Upper lobe of right lung (tissue), 1 donor: ENCODE results near the gene POLR1A. TPM values are rescaled to one million over a fixed set of nuclear protein-coding genes. Genes with fewer than 3 reads are reported as not detected.

ENCODE experiments used
- ATAC-seq: fragments of 200-7000 bp; cut with Tn5 transposase; one replicate; pipeline ENCODE4 v1.9.1; 2020; ENCODE audit warnings: mild to moderate bottlenecking, moderate library complexity
- DNase-seq: peaks from one replicate; pipeline ENCODE4 v3.0.0-alpha.2; 2020
- H3K27ac ChIP-seq: fragments of 200-600 bp; one replicate; pipeline ENCODE4 v1.8.0; 2022
- H3K27me3 ChIP-seq: fragments of 200-600 bp; one replicate; pipeline ENCODE4 v1.8.0; 2022; ENCODE audit warnings: mild to moderate bottlenecking
- H3K36me3 ChIP-seq: fragments of 200-600 bp; one replicate; pipeline ENCODE4 v1.8.0; 2022
- H3K4me1 ChIP-seq: fragments of 200-600 bp; one replicate; pipeline ENCODE4 v1.8.0; 2022
- H3K4me3 ChIP-seq: fragments of 200-600 bp; one replicate; pipeline ENCODE4 v1.8.0; 2022; ENCODE audit warnings: mild to moderate bottlenecking
- H3K9me3 ChIP-seq: fragments of 200-600 bp; one replicate; pipeline ENCODE4 v1.8.0; 2022
- intact Hi-C: fragments of 100-400 bp; cut with DNase I; formaldehyde crosslinking; loops from one replicate; pipeline ENCODE4 v1.11.0; 2022
- long read RNA-seq: library from polyadenylated mRNA; unstranded; transcript quantifications from one replicate; pipeline ENCODE4 v2.0.0, GENCODE V29; 2021
- total RNA-seq: library from RNA; stranded (reverse); fragmentation: NEBNext Ultra II Directional; extraction: Animal tissue kit (Norgen Biotek cat#: 25700); gene quantifications from one replicate; pipeline ENCODE4 v1.2.1, GENCODE V29; 2021
- TF ChIP-seq, protein P1 (sequence below): fragments of 200-600 bp; IDR thresholded peaks from one replicate; pipeline ENCODE4 v1.8.0; 2022; ENCODE audit warnings: antibody characterized with exemption
- donor health status: DM: no; HTN: yes; CAD: no; lungs with severe emphysema.

Gene POLR1A
- 26.6 TPM for total RNA-seq
- long read RNA-seq, partial matches to known transcripts = 19 of 27 reads
- long read RNA-seq, other reads (novel, unspliced or antisense) = 8 of 27 reads

DNA sequence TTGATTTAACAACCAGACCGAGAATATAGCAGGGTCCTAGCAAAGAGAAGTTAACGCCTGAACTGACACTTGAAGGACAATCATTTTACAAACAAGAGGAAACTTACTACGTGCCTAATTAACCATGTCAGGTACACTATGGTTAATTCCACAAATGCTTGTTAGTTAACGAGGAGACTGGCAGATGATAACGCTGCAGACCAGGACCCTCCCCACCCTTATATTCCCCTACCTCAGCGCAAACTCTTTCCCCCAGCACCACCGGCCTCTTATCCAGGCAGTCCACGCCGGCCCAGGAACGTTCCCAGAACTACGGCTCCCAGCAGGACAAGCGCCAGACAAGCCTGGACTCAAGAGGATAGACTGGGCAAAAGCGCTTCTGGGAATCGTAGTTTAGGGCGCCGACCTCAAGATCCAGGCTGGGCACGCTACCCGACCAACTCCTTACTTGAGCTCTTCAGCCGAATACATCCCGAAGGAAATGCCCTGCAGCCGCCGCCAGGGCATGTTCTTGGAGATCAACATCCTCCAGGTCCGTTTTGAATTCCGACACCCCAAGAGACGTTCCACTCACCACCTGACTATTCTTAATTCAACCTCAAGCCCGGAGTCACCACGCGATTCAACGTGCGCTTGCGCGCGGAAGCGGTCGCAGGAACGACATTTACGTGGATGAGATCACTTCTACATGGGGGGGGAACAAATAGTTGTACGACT lies at the start of gene POLR1A:
TSS of gene POLR1A (minus strand) at position 635 of the 717 bp plus-strand sequence. CDS start at position 525, 110 bp downstream.
- intact Hi-C loops = no loop called here
- peaks cover 25% of the 10 kb centered on the region for H3K4me1 ChIP-seq
- DNase-seq = peak; percentile 92

DNA sequence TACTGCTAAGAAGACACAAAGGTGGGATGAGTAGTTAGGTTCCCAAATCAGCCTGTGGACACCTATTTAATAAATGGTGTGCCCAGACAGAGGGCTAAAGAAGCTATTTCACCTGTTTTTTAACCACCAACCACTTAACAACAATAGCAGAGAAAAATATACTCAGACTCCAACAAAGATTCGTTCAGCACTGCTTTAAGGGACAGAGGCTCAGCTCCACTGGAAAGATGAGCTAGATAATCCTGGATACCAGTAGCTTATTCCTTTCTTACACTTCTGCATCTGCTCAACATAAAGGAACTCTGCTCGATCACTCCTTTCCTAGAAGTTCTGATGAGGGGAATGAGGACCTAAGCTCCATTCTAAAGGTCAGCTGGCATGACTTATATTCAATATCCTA lies 44.8 kb upstream of the POLR1A start:
- DNase-seq = no peak
- Histone ChIP-seq H3K4me1 (no peaks in the 10 kb centered on the region), H3K27me3 (no peaks in the 10 kb centered on the region), H3K4me3 (no peak overlapping the region), H3K36me3 (peaks cover 75% of the 10 kb centered on the region), H3K9me3 (no peaks in the 10 kb centered on the region), H3K27ac (no peak overlapping the region)
- ATAC-seq = no peak
- TF ChIP-seq, protein P1, sequence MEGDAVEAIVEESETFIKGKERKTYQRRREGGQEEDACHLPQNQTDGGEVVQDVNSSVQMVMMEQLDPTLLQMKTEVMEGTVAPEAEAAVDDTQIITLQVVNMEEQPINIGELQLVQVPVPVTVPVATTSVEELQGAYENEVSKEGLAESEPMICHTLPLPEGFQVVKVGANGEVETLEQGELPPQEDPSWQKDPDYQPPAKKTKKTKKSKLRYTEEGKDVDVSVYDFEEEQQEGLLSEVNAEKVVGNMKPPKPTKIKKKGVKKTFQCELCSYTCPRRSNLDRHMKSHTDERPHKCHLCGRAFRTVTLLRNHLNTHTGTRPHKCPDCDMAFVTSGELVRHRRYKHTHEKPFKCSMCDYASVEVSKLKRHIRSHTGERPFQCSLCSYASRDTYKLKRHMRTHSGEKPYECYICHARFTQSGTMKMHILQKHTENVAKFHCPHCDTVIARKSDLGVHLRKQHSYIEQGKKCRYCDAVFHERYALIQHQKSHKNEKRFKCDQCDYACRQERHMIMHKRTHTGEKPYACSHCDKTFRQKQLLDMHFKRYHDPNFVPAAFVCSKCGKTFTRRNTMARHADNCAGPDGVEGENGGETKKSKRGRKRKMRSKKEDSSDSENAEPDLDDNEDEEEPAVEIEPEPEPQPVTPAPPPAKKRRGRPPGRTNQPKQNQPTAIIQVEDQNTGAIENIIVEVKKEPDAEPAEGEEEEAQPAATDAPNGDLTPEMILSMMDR = no peak
- intact Hi-C loops = no loop called here

More for the DNA sequence above, at the start of gene POLR1A:
- TF ChIP-seq, protein P1 = no peak
- H3K27ac ChIP-seq = peak within 1 kb of the TSS; percentile 93
- ATAC-seq = peak; percentile 96
- no peaks in the 10 kb centered on the region for H3K27me3 ChIP-seq
- H3K4me3 ChIP-seq = peak within 1 kb of the TSS; percentile 72
- H3K9me3 ChIP-seq = no peaks in the 10 kb centered on the region
- peaks cover 29% of the 10 kb centered on the region for H3K36me3 ChIP-seq

DNA sequence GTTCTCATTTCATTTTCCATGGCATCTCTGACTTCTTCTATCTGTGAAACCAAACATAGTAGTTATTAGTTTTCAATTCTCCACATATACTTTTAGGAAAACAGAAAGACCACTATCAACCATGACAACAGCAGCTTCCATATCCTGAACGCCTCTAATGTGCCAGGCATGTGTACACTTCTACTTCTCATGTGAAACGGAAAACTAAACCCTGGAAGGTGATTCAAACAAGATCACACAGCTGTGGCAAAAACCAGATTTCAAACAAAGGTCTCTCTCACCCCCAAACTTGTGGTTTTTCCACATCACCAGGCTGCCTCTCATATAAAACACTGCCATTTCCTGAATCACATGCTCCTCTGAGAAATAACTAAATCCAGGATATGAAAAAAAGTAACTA lies 42.1 kb upstream of the POLR1A start:
- Histone ChIP-seq H3K4me3 (no peak overlapping the region), H3K36me3 (peaks cover 87% of the 10 kb centered on the region), H3K9me3 (no peaks in the 10 kb centered on the region), H3K4me1 (peaks cover 1% of the 10 kb centered on the region), H3K27me3 (no peaks in the 10 kb centered on the region), H3K27ac (no peak overlapping the region)
- ATAC-seq (no peak), DNase-seq (no peak)
- TF ChIP-seq, protein P1 = no peak
- intact Hi-C loops = no loop called here

DNA sequence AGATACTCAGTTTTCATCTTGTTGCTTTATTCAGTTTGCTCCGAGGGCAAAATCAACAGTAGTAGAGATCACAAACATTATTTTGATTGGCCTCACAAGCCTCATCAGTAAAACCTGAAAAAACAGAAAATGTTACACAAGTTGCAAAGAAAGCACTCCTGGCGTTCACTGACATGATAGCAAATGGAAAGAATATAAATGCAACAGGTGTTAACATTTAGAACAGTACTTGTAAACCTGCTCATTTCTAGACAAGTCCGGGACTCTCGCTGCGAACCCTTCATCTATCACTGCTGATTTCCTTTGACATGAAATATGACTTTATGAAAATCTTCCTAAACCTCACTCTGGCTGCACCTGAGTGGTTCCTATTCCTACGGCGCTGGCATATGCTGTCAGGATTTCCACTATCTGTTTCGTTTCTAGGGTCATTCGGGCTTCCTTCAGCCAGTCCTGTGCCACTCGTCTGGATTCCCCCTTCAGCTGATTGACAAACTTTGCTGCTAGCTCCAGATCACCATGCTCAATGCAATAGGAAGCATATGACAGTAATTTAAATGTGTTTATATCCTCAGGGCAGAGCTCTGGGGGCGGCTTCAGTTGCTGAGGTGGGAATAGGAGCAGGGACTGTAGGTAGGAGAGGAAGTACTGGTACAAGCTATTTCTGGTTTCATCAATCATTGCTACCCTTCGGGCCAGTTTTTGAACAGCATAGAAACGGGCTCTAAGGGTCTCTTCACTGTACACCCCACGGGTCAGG lies 38.4 kb upstream of the POLR1A start:
- ATAC-seq (no peak), DNase-seq (no peak)
- Histone ChIP-seq H3K36me3 (peaks cover 92% of the 10 kb centered on the region), H3K9me3 (no peaks in the 10 kb centered on the region), H3K27me3 (no peaks in the 10 kb centered on the region), H3K4me1 (peaks cover 5% of the 10 kb centered on the region), H3K27ac (no peak overlapping the region), H3K4me3 (no peak overlapping the region)
- TF ChIP-seq, protein P1 = no peak
- intact Hi-C loops = no loop called here

DNA sequence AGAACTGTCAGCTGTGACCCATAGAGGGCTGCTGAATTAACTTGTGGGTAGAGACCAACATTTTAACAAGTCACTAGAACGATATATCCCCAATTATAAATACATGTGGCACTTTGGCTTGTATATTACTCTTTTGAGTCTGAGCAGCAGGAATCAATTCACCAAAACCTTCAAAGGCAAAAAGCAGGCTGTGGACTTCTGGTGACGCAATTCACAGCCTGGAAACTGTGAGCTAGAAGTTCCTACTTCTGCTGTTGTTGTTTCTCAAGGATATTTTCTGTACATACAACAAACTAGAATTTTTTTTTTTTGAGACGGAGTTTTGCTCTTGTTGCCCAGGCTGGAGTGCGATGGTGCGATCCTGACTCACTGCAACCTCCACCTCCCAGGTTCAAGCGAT lies 37.6 kb upstream of the POLR1A start:
- Histone ChIP-seq H3K4me3 (no peak overlapping the region), H3K9me3 (no peaks in the 10 kb centered on the region), H3K27me3 (no peaks in the 10 kb centered on the region), H3K36me3 (peaks cover 92% of the 10 kb centered on the region), H3K4me1 (peaks cover 5% of the 10 kb centered on the region), H3K27ac (no peak overlapping the region)
- DNase-seq (no peak), ATAC-seq (no peak)
- intact Hi-C loops = no loop called here
- TF ChIP-seq, protein P1 = no peak
